HG03060 (cell line): ENCODE data around the gene UCN2.

ENCODE experiments used
- ATAC-seq: cut with Tn5 transposase; IDR thresholded peaks from one replicate; pipeline ENCODE4 v1.9.1; 2021; ENCODE audit warnings: low read depth, moderate number of reproducible peaks; ENCODE audit not compliant: unreplicated experiment

The UCN2 gene, protein sequence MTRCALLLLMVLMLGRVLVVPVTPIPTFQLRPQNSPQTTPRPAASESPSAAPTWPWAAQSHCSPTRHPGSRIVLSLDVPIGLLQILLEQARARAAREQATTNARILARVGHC

GRCh38 chr3:48563382-48563918 lies at the start of gene UCN2:
TSS of gene UCN2 (minus strand) at chr3:48563781. CDS start at chr3:48563124, 657 bp downstream.
- no peak for ATAC-seq

- no peak for ATAC-seq
Measured at GRCh38 chr3:48612309-48612708, 48.7 kb upstream of the UCN2 start.

DNA sequence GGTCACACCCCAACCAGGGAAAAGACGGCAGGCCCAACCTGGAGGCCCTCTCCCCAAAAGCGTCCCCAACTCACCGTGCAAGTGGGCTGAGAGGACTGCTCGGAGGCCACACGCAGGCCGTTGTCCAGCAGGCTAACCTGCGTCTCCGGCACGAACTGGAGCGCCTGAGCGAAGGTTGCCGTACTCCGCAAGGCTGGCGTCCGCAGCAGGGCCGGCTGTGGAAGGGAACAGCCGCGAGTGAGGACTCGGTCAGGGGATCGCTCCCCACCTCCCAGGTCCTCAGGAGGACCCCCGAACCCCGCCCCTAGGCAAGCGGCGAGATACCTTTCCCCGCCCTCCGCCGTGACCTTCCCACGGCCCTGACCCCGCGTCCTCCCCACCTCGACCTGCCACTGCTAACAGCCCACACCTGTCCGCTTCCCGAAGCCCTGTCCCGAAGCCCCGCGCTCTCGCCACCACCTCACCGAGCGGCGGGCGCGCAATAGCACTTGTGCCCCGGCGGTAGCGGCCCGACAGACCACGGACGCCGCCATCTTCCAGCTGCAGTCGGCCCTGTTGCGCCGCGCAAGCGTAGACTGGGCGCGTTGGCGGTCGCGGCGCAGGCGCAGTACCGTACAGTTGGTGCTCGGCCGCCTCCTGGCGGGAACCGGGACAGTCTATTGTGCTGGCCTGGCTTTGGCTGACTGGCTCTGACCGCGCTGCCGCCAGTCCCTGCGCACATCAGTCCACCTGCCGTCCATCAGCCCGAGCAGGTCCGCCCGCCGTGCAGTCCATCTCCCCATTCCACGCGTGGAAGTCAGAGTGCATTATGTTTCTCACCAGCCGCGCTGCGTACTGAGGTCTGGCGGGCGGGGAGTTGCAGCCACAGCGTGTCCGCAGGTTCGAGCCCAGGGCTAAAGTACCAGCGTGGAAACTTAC lies 45.8 kb upstream of the UCN2 start, which contains the start of gene UQCRC1:
Gene UQCRC1 (minus strand): TSS at position 559 of the 918 bp plus-strand sequence. CDS start 26 bp downstream, at position 533.
- peak; percentile 73 for ATAC-seq

- no peak for ATAC-seq
Measured at GRCh38 chr3:48607519-48607918, 43.9 kb upstream of the UCN2 start.

DNA sequence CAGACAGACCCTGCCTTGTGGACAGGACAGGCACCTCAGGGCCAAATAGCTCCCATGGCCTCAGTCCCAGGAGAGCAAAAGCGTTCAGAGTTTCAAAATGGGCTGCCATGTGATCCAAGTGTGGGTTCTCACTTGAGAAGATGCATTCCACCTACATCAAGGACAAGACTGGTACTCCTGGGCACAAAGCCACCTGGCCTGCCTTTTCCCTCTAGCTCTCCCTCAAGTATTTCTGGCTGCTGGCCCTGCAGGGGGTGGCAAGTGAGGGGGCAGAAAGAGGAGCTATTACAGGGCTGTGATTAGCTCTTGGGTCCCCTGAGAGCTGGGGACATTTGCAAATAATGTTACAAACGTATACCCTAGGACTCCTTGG lies 38.0 kb upstream of the UCN2 start:
- ATAC-seq, result no peak

DNA sequence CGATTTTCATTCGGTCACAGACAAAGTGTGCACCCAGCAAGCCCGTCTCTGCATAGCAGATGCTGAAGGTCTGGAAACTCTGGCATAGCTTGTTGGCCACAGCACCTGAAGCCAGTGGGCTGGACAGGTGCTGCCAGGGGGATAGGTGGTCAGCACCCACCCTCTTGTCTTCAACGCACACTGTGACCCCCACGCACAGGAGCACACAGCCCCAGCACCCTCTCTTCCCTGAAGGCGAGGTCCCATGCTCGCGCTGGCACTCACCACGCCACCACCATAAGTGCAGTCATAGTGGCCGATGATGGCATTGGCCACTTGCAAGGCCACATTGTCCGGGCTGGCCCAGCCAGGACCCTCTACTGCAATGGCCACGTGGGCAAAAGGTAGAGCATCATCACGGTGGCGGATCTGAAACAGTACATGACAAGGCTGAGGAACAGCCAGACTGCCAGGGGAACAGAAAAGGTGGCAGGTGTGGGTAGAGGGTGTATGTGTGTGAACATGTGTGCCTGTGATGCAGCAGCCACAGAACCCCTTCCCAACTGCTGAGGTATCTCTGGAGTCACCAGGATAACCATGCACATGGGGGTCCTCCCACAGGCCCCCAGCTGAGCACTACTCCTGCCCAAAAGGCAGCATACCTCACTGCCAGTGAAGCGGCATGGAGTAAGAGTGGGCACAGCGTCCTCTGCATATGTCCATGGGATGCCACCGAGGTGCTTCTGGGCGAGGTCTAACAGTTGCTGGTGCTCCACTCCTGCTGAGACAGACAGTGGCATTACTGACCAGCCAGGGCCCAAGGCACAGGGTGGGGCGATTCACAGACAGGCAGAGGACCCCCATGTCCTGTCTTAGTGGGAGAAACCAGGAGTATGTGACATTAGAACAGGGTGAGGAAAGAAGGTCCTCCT lies 37.4 kb upstream of the UCN2 start:
- no peak for ATAC-seq

GRCh38 chr3:48599509-48600285 lies 36.1 kb upstream of the UCN2 start:
- no peak for ATAC-seq

- ATAC-seq, result no peak
Measured at GRCh38 chr3:48599077-48599501, 35.5 kb upstream of the UCN2 start.

GRCh38 chr3:48598323-48599076 lies 34.9 kb upstream of the UCN2 start:
- no peak for ATAC-seq

DNA sequence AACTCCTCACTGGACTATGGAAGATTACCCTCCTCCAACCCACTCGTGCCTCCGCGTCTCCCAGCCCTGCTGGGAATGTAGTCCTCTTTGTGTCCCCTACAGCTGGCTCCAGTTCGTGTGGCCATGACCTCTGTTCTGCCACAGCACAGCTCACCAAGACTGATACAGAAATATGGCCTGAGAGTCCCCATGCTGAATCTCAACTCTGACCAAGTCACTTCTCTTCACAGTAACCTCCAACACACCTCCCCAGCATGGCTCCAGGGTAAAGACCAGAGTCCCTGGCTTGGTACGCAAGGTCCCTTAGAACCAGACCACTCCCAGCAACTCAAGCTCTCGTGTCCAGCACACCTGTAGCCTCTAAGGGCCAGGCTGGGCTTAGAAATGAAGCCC lies 33.8 kb upstream of the UCN2 start:
- ATAC-seq, result no peak

DNA sequence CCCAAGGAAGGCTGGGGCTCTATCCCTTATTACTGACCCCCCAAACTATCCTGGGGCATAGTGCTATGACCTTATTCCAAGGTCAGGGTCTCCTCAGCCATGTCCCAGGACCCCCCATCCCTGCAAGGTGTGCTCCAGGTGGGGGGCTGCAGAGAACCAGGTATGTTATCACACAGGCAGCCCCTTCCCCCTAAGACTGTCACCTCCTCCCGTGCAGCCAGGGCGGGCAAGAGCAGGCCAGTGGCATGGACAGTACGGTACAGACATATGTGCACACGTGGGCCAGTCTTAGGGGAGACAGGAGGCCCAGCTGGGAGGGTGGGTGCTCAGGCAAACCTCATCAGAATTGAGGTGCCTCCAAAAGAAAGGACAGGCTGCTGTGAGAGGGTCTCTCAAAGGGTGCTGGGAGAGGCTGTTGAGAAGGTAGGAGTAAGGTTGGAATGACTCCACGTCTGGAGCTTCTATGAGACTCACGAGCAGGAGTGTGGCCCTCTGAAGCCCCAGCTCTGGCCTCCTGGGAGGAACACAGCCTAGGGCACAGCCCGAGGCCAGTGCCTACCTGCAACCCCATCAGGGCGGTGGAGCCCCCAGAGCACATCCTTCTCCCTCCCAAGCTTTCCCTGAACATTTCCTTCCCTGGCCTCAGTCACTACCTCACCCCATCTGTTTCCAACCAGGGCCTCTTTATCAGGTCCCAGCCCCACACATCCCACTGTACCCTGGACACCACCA lies 33.3 kb upstream of the UCN2 start:
- ATAC-seq, result no peak

DNA sequence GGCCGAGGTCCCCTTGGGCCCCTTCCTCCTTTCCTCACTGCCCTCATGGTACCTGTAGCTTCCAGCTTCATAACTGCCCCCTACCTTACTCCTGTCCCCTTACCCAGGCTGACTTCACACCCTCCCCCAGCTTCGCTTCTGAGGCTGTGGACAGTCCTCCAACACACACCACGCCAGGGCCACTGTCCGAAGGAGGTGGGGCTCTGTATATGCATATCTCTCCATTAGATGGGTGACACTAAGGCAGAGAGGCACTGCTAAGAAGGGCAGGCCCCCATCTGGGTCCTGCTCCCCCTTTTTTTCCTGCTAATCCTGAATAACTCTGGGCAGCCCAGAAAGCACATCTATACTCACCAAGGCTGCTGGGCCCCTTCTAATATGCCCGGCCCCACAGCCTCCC lies 32.6 kb upstream of the UCN2 start:
- no peak for ATAC-seq

GRCh38 chr3:48595526-48596121 lies 32.0 kb upstream of the UCN2 start:
- ATAC-seq, result no peak

DNA sequence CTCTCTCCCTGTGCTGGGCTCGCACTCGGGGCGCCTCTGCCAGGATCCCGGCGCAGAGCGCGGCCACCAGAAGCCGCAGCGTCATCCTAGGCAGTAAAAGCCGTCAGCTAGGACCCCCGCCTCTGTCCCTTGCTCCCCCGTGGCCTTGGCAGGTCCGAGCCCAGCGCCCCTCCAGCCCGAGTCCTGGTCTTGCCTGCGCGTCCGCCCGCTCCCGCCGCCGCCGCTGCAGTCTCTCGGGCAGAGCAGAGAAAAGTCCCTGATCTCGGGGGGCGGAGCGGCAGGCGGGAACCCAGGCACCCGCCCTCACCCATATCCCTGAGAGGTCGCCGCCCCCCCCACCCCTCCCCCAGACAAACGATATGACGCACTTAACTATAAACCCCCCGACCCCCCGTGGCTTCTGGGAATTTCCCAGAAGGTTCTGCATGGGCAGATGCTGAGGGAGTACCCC lies 31.5 kb upstream of the UCN2 start, which contains the start of gene COL7A1:
Gene COL7A1 (minus strand): TSS at position 255 of the 451 bp plus-strand sequence. CDS start 170 bp downstream, at position 85.
- no peak for ATAC-seq

DNA sequence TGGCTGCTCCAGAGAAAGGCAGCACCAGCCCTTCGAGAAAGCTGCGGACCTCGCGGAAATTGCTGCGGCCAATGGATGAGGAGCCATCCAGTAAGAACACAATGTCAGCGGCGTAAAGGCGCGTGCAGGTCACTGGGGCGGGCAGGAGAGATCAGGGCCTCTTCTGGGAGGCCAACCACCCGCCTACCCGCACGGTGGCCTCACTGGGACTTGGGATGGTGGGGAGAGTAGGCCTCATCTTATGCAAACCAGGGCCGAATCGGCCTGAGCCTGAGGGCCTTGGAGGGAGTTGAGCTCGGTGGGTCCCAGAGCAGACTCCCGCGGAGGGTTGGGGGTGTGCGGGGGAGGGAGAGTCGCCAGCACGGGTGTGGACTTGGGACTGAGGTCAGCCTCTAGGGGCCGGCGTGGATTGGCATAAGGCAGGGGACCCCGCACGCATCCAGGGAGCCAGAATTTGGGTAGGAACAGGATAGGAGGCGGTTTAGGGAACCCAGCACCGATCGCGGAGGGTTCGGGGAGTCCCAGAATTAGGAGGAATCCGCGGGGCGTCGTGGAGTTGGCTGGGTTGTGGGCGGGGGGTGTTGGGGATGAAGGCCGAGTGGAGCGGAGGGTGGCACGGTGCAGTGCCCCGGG lies 31.0 kb upstream of the UCN2 start:
- no peak for ATAC-seq

DNA sequence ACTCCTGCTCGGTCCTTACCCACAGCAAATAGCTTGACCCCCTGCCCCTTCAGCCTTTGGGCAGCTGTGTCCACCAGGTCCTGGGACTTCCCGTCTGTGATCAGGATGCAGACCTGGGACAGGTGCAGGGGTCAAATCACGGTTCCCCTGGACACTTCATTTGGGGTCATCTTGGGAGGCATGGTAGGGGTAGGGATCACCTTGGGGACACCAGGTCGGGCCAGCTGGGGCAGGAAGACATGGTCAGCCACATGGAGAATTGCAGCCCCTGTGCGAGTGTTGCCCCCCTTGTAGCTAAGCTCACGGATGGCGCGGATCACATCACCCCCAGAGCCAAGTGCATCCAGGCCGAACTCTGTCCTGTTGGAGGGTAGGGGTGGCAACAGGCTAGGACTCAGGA lies 29.8 kb upstream of the UCN2 start:
- no peak for ATAC-seq

GRCh38 chr3:48592519-48593087 lies 29.0 kb upstream of the UCN2 start:
- no peak for ATAC-seq
